Measurements from ENCODE around the gene NGEF. TPM values are rescaled to one million over a fixed set of nuclear protein-coding genes. Genes with fewer than 3 reads are reported as not detected.

Gene NGEF
- total and polyA plus RNA-seq, 10 of the 15 experiments (the other 5 are each of a cell fraction or from before 2014, with no cell fraction given): 0.12 TPM; not detected in 9

GRCh38 chr2:232900811-232901735 is 112.0 kb downstream of the NGEF start:
- Histone ChIP-seq H2AFZ (ENCODE audit: control insufficient read depth, low read depth, low read length) (no peak overlapping the region), H3K9ac (ENCODE audit: control insufficient read depth, insufficient read depth, low read length) (no peak overlapping the region), H3K9me3 (replicated peaks; ENCODE audit: control insufficient read depth, insufficient read depth, low read length) (no peaks in the 10 kb centered on the region), H4K20me1 (ENCODE audit: control insufficient read depth, insufficient read depth) (no peaks in the 10 kb centered on the region), H3K27me3 (replicated peaks in 1 of 2; ENCODE audit: control insufficient read depth in 2 of 2, insufficient read depth in 2 of 2, low read length in 1 of 2) (no peaks in the 10 kb centered on the region), H3K36me3 (ENCODE audit: control insufficient read depth in 2 of 2, insufficient read depth in 2 of 2, low read length in 1 of 2) (no peaks in the 10 kb centered on the region), H3K27ac (ENCODE audit: control insufficient read depth, insufficient read depth) (no peak overlapping the region), H3K4me1 (ENCODE audit: control insufficient read depth, insufficient read depth, low read length) (no peaks in the 10 kb centered on the region), H3K79me2 (ENCODE audit: control insufficient read depth, insufficient read depth, low read length) (no peaks in the 10 kb centered on the region), H3K4me3 (no peak overlapping the region), H3K4me2 (ENCODE audit: control insufficient read depth, insufficient read depth) (no peak overlapping the region)
- DNase-seq (ENCODE audit: low read depth, low spot score): no peak
- ATAC-seq: no peak
- in situ Hi-C loops (cut with MboI) (no loop called here), intact Hi-C loops (cut with micrococcal nuclease; ENCODE audit: unreplicated experiment) (no loop called here)
- FAIRE-seq: no peak
- TF ChIP-seq MXI1 (IDR thresholded peaks at IDR 0.05; ENCODE audit: low read depth, low read length) (no peak), SMAD5 (IDR thresholded peaks at IDR 0.05; ENCODE audit: low read depth) (no peak)
- SMC1A ChIA-PET (ENCODE audit: uncharacterized antibody, unreplicated experiment): no interaction called here
- no TSS peak for BruUV-seq (replicated peaks)
- RAD21 ChIA-PET (ENCODE audit: unreplicated experiment): no interaction called here
- CTCF ChIA-PET: no interaction called here
- 57% methylated on average over 39 of the region's 43 CpGs for WGBS (ENCODE audit: insufficient coverage, insufficient replicate concordance, low lambda C conversion rate, missing lambda C conversion rate)
- POLR2A ChIA-PET: interaction anchor here (0.6 kb wide), 1 partner anchor 404 kb away, joined by 6 read pairs; no protein-coding TSS in a partner anchor

GRCh38 chr2:232898592-232899543 is 114.2 kb downstream of the NGEF start:
- WGBS (ENCODE audit: insufficient coverage, insufficient replicate concordance, low lambda C conversion rate, missing lambda C conversion rate): 78% methylated on average over 18 of the region's 18 CpGs
- ChIA-PET POLR2A (no interaction called here), CTCF (no interaction called here), RAD21 (ENCODE audit: unreplicated experiment) (no interaction called here), SMC1A (ENCODE audit: uncharacterized antibody, unreplicated experiment) (no interaction called here)
- Histone ChIP-seq H3K4me3 (no peak overlapping the region), H2AFZ (ENCODE audit: control insufficient read depth, low read depth, low read length) (no peak overlapping the region), H3K9ac (ENCODE audit: control insufficient read depth, insufficient read depth, low read length) (no peak overlapping the region), H4K20me1 (ENCODE audit: control insufficient read depth, insufficient read depth) (no peaks in the 10 kb centered on the region), H3K27me3 (replicated peaks in 1 of 2; ENCODE audit: control insufficient read depth in 2 of 2, insufficient read depth in 2 of 2, low read length in 1 of 2) (no peaks in the 10 kb centered on the region), H3K4me2 (ENCODE audit: control insufficient read depth, insufficient read depth) (no peak overlapping the region), H3K4me1 (ENCODE audit: control insufficient read depth, insufficient read depth, low read length) (no peaks in the 10 kb centered on the region), H3K79me2 (ENCODE audit: control insufficient read depth, insufficient read depth, low read length) (no peaks in the 10 kb centered on the region), H3K9me3 (replicated peaks; ENCODE audit: control insufficient read depth, insufficient read depth, low read length) (no peaks in the 10 kb centered on the region), H3K36me3 (ENCODE audit: control insufficient read depth in 2 of 2, insufficient read depth in 2 of 2, low read length in 1 of 2) (no peaks in the 10 kb centered on the region), H3K27ac (ENCODE audit: control insufficient read depth, insufficient read depth) (no peak overlapping the region)
- intact Hi-C loops (cut with micrococcal nuclease; ENCODE audit: unreplicated experiment): no loop called here
- DNase-seq (ENCODE audit: low read depth, low spot score): no peak
- no TSS peak for BruUV-seq (replicated peaks)
- FAIRE-seq: no peak
- ATAC-seq: no peak
- 0 out of 2 replicates have a peak, but pooled peaks have one; percentile 33 for TF ChIP-seq IRF5 (IDR thresholded peaks at IDR 0.05; ENCODE audit: borderline replicate concordance)
- no peak for TF ChIP-seq CEBPB (IDR thresholded peaks at IDR 0.05; ENCODE audit: borderline replicate concordance in 1 of 2, low read depth in 2 of 2, low read length in 2 of 2)
- TF ChIP-seq BCL3 (IDR thresholded peaks at IDR 0.05; ENCODE audit: borderline replicate concordance, insufficient read depth, low read depth, low read length, poor library complexity, severe bottlenecking): peak; percentile 61
- in situ Hi-C loops (cut with MboI): no loop called here
